A673 (cell line): ENCODE measurements around the gene GAS7. TPM values are rescaled to one million over a fixed set of nuclear protein-coding genes. Genes with fewer than 3 reads are reported as not detected.

ENCODE experiments used
- BruUV-seq: library from RNA; stranded (reverse); fragments of 400-500 nt; replicated peaks from 2 replicates; lab custom pipeline; 2021; lab: Mats Ljungman, UMichigan
- CTCF ChIA-PET: fragments of 300-600 bp; sonication (Branson Sonifier 250); formaldehyde crosslinking; loops from one replicate; lab custom pipeline; 2022; ENCODE audit warnings: antibody characterized with exemption; lab: Charles Lee
- POLR2A ChIA-PET: fragments of 300-600 bp; sonication (Branson Sonifier 250); formaldehyde crosslinking; loops from one replicate; lab custom pipeline; 2022; ENCODE audit warnings: antibody characterized with exemption; ENCODE audit not compliant: low non-redundant PET; lab: Charles Lee
- DNase-seq: peaks from one replicate; pipeline ENCODE4 v3.0.0-alpha.2; 2015; ENCODE audit warnings: low spot score
- H3K27ac ChIP-seq: fragments of 200-600 bp; sonication (generic); 2 replicates; pipeline ENCODE4 v1.5.1; 2016; ENCODE audit warnings: mixed run types, low read depth, mild to moderate bottlenecking, mixed read lengths, antibody characterized with exemption, low read length; ENCODE audit not compliant: poor library complexity, severe bottlenecking
- H3K27me3 ChIP-seq: fragments of 200-600 bp; sonication (generic); replicated peaks from 2 replicates; pipeline ENCODE4 v1.6.1; 2017; ENCODE audit warnings: mixed run types, low read depth, mild to moderate bottlenecking, mixed read lengths, antibody characterized with exemption, low read length; ENCODE audit not compliant: insufficient read depth, poor library complexity
- H3K36me3 ChIP-seq: fragments of 200-600 bp; sonication (generic); 2 replicates; pipeline ENCODE4 v1.6.1; 2016; ENCODE audit warnings: mixed run types, mild to moderate bottlenecking, mixed read lengths, antibody characterized with exemption, low read length; ENCODE audit not compliant: insufficient read depth, poor library complexity, severe bottlenecking
- H3K4me1 ChIP-seq: fragments of 200-600 bp; sonication (generic); 2 replicates; pipeline ENCODE4 v1.6.1; 2017; ENCODE audit warnings: mixed run types, mild to moderate bottlenecking, mixed read lengths, antibody characterized with exemption, low read length; ENCODE audit not compliant: insufficient read depth, poor library complexity, severe bottlenecking
- H3K4me3 ChIP-seq: fragments of 200-600 bp; sonication (generic); 2 replicates; pipeline ENCODE4 v1.5.1; 2016; ENCODE audit warnings: low read depth, mixed run types, mild to moderate bottlenecking, mixed read lengths, low read length; ENCODE audit not compliant: poor library complexity, severe bottlenecking
- H3K9me3 ChIP-seq: fragments of 200-600 bp; sonication (generic); 2 replicates; pipeline ENCODE4 v1.6.1; 2016; ENCODE audit warnings: mixed run types, low read depth, mild to moderate bottlenecking, mixed read lengths, antibody characterized with exemption, low read length; ENCODE audit not compliant: poor library complexity, severe bottlenecking
- EZH2 ChIP-seq: fragments of 200-600 bp; sonication (generic); IDR thresholded peaks from 2 replicates; pipeline ENCODE4 v1.6.1; 2017; ENCODE audit warnings: borderline replicate concordance, low read depth, mild to moderate bottlenecking, mixed read lengths, antibody characterized with exemption, low read length; ENCODE audit not compliant: poor library complexity, severe bottlenecking
- intact Hi-C: fragments of 100-400 bp; cut with micrococcal nuclease; formaldehyde crosslinking; loops from one replicate; pipeline ENCODE4 v1.10.0; 2022; ENCODE audit not compliant: unreplicated experiment
- total RNA-seq: library from RNA; stranded (reverse); gene quantifications from 2 replicates; pipeline ENCODE4 v1.2.3, GENCODE V29; 2021
- TF ChIP-seq, protein P1 (sequence below): fragments of 300-800, 200-600 bp; sonication (generic); conservative IDR thresholded peaks from 2 replicates; pipeline ENCODE4 v1.5.1; 2017; ENCODE audit warnings: low read depth, mild to moderate bottlenecking, antibody characterized with exemption, low read length, moderate library complexity, mixed read lengths

The GAS7 gene
- total RNA-seq, 1 experiment from 2014 or later = 2.3 TPM

DNA sequence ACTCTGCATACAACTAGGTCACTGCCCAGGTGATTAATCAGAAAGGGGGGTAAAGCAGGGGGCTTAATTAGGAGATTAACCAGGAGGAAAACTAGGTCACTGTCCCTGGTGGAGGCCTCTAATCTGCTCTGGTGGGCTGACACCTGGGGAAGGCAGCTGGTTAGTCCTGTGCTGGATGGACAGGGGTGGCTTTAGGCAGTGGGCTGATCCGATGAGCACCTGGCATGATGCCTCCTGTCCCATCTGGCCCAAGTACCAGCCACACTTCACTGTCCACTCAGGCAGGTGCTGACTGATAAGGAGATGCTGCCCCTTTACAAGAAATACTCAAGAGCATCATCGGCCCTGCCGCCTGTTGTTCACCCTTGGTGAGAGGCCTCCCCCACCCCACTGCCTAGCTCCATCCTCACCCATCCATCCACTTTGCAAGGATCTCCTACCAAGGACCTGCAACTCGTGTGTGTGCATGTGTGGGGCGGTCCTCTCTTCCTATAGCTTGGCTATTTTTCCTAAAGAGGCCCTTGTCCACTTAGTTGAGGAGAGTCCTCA is 279.5 kb downstream of the GAS7 start:
- Histone ChIP-seq H3K4me1 (no peaks in the 10 kb centered on the region), H3K27me3 (no peaks in the 10 kb centered on the region), H3K9me3 (no peaks in the 10 kb centered on the region), H3K4me3 (no peak overlapping the region), H3K36me3 (no peaks in the 10 kb centered on the region), H3K27ac (no peak overlapping the region)
- intact Hi-C loops = no loop called here
- DNase-seq = no peak
- ChIA-PET POLR2A (no interaction called here), CTCF (no interaction called here)
- no peak for TF ChIP-seq EZH2
- TF ChIP-seq, protein P1, sequence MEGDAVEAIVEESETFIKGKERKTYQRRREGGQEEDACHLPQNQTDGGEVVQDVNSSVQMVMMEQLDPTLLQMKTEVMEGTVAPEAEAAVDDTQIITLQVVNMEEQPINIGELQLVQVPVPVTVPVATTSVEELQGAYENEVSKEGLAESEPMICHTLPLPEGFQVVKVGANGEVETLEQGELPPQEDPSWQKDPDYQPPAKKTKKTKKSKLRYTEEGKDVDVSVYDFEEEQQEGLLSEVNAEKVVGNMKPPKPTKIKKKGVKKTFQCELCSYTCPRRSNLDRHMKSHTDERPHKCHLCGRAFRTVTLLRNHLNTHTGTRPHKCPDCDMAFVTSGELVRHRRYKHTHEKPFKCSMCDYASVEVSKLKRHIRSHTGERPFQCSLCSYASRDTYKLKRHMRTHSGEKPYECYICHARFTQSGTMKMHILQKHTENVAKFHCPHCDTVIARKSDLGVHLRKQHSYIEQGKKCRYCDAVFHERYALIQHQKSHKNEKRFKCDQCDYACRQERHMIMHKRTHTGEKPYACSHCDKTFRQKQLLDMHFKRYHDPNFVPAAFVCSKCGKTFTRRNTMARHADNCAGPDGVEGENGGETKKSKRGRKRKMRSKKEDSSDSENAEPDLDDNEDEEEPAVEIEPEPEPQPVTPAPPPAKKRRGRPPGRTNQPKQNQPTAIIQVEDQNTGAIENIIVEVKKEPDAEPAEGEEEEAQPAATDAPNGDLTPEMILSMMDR = no peak
- no TSS peak for BruUV-seq

DNA sequence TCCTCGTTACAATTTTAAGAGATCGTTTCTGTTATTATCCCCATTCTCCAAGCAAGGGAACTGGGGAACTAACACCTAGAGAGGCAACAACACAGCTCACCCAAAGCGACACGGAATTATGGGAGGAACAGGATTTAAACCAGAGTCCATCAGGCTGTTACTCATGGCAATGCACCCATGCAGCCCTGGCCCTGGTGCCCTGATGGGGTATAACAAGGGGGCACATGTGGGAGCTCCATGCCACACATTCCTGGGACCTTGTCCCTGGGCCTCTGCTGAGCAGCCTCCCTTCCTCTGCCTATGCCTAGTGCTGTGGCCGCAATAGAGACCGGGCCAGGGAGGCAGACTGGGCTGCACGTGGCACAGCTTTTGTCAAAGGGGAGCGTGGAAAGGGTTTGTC is 280.1 kb downstream of the GAS7 start:
- ChIA-PET POLR2A (no interaction called here), CTCF (no interaction called here)
- Histone ChIP-seq H3K9me3 (no peaks in the 10 kb centered on the region), H3K27ac (no peak overlapping the region), H3K4me3 (no peak overlapping the region), H3K36me3 (no peaks in the 10 kb centered on the region), H3K4me1 (no peaks in the 10 kb centered on the region), H3K27me3 (no peaks in the 10 kb centered on the region)
- no TSS peak for BruUV-seq
- no peak for TF ChIP-seq EZH2
- TF ChIP-seq, protein P1 = no peak
- intact Hi-C loops = no loop called here
- DNase-seq = no peak

- no peaks in the 10 kb centered on the region for H3K4me1 ChIP-seq
- no peaks in the 10 kb centered on the region for H3K9me3 ChIP-seq
- intact Hi-C loops = no loop called here
- BruUV-seq = no TSS peak
- no peak for DNase-seq
- TF ChIP-seq, protein P1 = no peak
- TF ChIP-seq EZH2 = no peak
- H3K27ac ChIP-seq = no peak overlapping the region
- H3K27me3 ChIP-seq = no peaks in the 10 kb centered on the region
- ChIA-PET CTCF (no interaction called here), POLR2A (no interaction called here)
- H3K4me3 ChIP-seq = no peak overlapping the region
- no peaks in the 10 kb centered on the region for H3K36me3 ChIP-seq
Measured at GRCh38 chr17:9917801-9918200, 280.6 kb downstream of the GAS7 start.
